HG03469 (cell line): ENCODE results near the gene CACNA1C.

Source experiments
- ATAC-seq: cut with Tn5 transposase; IDR thresholded peaks from one replicate; pipeline ENCODE4 v1.9.1; 2021; ENCODE audit warnings: mild to moderate bottlenecking, moderate library complexity, moderate number of reproducible peaks; ENCODE audit not compliant: unreplicated experiment

Gene CACNA1C

DNA sequence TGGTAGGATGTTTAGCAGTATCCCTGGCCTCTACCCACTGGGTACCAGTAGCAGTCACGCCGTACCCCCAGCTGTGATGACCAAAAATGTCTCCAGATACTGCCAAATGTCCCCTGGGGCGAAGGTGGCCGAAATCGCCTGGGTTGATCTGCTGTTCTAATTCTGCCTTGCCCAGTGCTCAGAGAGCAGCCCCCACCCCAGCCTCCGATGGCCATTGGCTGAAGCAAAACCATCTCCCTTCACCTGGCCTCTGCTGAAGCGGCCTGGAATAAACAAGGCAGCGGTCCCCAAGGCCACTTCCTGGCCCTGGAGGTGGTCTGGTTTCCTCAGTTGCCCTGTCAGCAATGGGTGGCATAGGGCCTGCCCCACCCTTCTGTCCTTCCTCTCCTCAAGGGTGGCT is 298.4 kb downstream of the CACNA1C start:
- ATAC-seq: no peak

DNA sequence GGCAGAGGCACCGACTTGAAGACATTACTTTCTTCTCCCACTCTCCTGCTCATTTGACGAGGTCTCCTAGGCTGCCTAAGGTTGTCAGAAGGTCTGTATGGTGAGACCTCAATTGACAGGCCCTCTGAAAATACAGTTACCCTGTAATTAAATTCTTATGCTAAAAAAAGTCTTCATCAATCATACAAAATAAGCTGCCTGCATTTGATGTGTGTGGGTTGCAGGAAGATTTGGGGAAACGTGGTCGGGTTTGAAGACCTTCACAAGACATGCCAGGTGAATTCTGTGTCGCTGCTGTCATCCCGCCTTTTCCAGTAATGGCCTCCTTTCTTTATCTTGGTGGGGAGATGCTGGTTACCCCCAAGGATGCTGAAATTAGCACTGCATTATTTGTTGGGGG is 299.4 kb downstream of the CACNA1C start:
- ATAC-seq: no peak

DNA sequence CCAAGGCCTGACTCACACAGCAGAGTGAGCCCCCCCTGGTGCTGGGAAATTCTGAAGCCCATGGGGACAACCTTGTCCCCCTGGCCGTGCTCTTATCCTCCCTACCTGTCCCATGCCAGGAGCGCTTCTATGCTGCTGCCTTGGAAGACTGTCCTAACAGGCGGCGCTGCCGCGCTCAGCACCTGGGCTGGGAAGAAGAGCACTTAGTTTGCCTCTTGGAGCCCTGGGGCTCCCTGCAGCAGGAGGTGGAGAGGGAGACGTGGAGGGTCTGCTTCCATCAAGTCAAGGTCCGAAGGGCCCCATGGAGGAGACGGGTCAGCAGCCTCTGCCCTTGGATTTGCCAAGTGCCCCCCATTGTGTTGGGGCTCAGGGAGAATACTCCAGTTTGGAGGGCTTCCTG is 300.5 kb downstream of the CACNA1C start:
- no peak for ATAC-seq

DNA sequence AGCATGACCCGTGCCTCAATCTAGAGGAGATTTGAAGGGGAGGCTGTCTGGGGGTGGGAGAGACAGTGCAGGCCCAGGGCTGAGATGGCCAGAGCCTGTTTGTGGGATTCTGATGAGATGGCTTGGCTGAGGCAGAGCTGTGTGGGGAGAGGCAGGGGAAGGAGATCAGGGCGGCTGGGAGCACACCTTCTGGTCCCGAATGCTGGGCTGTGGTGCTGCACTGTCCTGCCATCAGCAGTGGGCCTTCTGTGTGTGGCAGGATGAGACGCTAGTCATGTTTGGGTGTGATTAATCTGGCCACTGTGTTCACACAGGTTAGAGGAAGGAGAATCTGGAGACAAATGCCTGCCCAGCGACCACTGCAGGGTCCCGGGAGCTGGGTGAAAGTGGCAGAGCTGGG is 300.9 kb downstream of the CACNA1C start:
- ATAC-seq: no peak

DNA sequence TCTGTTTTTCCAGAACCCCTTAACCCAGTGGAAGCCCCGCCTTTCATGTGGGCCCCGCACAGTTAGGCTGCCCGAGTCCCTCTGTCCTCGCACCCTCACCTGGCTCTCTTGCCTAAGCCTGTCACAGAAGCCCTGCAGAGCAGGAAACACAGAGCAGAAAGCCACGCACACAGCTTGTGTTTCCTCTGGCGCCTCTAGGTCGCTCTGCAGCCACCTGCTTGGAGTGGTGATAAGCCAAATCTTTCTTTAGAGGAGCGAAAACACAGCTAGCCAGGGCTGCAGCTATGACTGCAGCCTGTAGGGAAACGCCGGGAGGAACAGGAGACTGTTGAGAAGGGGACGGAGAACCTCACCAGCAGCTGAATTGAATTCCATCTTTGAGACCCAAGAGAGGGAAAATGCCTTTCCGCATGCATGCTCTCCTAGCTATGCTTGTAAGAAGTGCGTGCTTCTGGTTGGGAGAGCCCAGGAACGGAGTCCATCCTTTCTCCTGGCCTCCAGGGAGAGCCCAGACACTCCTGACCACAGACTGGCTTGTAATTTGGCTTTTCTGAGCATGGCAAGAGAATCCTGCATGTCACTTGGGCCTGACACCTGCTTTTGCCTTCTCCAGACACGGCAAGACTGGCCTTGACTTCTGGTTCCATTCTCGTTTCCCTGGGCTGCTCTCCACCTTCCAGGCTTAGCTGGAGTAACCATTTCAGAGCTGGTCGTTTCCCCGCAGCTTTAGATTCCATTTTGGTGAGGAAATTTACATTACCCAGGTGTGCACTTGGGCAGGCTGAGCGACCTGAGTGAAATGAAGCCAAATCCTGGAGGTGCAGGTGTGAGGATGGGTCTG is 301.6 kb downstream of the CACNA1C start:
- no peak for ATAC-seq

DNA sequence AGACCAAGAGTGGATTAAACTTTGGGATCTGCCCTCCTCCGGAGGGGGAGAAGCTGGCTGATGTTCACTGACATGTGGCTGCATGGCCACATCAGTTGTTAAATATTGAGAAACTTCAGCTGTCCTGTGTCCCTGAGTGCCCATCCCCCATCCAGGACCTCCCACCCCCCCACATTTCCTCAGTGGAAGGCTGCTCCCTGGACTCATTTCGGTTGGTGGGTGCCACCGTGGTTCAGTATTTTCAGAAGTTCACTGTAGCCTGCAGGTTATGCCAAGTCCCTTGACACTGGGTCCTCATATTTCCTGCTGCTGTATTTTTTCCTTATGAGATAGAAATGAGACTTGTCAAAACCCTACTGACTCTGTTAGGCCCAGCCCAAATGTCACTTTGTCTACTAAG is 302.4 kb downstream of the CACNA1C start:
- ATAC-seq: no peak

DNA sequence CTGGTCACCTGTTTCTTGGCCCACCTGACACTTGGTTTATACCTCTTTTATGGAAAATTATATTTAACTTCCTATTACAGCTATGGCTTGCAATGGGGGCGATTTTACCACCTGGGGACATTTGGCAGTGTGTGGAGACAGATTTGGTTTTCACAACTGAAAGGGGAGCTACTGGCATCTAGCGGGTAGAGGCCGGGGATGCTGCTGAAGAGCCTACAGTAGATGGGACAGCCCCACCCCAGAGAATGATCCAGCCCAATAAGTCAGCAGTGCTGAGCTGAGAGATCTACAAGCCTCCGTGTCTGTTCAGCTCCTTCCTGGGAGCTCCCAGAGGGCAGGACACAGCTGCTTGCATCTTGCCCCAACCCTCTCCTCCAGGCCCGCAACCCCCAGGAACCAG is 302.8 kb downstream of the CACNA1C start:
- ATAC-seq: no peak

DNA sequence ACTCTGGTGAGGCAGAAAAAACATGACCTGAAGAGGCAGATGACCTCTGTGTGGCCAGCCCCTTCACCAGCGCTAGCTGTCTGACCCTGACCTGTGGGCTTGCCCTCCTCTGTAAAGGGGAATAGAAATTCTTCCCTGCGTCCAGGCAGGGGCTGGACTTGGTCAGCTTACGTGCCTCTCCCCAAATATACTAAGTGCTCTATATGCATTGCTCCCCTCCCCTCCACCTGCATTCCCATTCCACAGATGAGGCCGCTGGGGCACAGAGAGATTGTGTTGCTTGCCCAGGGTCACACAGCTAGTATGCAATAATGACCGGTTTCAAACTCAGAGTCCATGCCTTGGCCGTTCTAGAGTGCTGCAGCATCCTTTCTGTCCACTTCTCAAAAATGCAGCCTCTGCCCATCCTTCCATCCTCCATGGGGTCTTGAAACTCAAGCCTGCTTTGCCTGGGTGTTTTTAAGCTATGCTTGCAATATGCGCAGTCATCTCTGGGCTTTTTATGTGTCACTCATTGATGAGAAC is 303.9 kb downstream of the CACNA1C start:
- no peak for ATAC-seq

DNA sequence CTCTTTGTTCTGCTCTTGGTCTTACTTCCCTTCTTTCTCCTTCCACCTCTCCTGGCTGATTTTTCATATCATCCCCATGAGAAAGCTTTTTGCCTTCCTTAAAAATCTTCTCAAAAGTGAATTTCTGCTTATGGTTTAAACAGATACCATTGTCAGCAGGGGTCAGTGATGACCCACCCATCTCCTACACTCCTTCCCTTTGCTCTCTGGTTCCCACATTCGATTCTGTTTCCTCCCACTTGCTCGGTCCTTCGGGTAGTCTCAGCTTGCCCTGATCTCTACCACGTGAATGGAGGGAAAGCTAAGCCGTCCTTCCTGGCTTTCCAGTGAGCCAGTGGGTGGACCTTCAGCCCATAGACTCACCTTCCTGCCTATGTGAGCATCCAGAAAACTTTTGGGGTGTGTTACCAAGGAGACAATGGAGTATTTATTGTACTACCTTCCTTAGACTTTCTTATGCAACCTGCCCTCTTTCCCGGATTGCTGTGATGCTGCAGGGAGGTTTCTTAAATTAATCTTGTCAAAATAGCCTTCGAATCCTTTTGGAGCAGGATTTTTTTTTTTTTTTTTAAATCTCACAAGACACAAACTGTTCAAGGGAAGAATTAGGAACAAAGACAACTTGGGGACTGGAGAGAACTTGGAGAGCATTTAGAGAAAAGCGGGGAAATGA is 306.3 kb downstream of the CACNA1C start:
- no peak for ATAC-seq

DNA sequence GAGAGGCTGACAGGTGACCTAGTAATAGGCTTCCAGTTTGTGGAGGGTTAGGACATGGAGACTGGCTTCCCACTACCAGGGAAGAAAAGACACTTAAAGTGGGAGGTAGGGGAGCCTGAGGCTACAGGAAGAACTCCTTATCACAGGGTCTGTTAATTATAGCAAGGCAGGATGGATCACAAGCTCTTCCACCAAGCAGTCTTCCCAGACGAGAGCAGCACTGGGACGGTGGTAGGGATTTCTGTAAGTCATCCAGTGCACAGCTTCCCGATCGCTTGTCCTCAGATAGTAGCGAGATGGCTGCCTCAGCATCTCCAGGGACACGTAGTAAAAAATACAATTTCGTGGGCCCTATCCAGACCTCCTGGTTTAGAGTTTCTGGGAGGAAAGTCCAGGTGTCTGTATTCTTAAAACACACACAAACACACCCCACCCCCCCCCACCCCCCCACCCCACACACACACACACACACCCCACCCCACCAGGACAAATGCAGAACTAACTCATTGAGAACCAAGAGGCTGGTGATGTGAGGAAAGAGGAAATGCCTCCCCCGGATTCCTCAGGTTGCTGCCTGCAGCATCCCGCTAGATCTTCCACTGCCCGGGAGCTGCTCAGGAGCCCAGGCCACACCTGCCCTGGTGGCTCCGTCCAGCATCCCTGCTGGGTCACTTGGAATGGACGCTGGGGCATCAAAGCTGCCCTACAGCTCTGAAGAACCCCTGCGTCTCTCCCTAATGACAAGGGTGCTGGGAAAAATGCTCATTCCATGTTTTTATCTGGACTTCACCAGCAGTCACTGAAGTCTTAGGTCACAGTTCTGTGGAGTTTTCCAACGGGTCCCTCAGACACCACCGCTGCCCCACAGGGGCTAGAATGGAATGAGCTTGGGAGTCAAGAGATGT is 307.2 kb downstream of the CACNA1C start:
- no peak for ATAC-seq

DNA sequence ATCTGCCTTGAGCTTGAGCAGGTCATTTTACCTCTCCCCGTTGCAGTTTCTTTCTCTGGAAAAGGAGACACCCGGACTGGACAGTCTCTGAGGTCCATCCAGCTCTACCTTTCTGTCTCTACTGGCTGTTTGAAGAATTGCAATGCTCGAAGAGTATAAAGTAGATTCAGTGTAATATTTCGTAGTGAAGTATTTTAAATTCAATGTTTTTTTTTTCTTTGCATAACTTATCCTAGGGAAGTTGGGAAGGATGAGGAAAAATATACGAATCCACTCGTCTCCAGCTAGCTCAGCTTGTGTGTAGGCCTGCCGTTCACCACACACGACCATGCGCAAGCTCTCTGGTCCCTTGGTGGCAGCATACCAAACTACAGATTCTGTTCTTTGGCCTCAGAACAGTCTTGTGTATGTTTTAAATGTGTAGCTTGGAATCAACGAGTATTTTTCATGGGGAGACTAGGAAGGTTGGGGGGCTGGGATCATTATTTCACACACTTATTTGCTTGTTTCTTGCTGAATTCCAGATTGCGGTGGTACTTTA is 307.9 kb downstream of the CACNA1C start:
- ATAC-seq: no peak

DNA sequence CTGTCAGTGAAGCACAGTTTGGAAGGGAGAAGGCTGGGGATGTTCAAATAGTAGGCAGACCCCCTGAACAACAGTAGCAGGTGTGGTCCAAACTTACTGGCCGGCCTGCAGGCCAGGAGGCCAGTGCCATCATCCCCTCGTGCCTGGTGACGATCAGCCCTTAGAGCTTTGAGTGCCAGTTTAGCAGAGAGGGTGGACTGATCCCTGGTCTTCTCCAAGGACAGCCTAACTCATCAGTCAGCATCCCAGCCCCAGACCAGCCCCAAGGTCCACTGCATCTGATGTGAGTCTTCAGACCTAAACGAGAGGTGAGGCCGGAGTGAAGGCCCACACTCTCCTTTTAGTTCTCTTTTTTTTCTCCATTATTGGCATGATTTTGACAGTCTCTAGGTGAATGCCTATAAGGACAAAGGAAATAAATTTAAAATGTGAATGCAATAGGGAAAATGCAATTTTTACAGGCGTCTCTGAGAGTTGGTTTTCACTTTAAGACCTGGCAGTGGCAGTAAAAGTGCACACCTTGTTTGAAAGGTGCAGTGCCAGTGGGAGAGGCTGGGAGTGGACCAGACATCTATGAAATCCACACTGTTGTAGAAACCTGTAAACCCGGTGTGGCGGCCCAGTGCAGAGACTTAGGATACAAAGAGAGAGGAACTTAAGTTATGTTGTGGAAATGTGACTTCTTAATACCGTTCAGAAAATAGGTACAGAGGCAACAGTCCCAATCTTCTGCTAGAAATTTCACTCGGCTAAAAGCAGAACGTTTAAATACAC is 311.2 kb downstream of the CACNA1C start:
- ATAC-seq: no peak

DNA sequence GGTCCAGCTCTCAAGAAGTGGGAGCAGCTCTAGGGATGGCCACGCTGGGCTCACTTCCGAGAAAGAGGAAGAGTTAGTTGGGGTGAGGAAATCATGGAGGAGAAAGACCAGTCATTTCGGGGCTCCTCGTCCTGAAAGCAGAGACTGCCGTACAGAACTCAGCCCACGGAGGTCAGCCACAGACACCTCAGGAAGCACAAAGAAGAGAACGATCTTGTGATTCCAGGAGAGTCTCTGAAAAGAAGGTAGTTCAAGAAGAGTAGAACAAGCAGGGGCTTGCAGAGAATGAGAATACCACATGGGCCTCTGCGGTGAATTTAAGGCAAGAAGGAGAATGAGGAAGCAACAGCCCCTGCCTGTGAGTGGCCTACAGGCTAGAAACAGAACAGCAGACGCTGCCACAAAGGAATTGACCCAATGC is 311.9 kb downstream of the CACNA1C start:
- ATAC-seq: no peak

DNA sequence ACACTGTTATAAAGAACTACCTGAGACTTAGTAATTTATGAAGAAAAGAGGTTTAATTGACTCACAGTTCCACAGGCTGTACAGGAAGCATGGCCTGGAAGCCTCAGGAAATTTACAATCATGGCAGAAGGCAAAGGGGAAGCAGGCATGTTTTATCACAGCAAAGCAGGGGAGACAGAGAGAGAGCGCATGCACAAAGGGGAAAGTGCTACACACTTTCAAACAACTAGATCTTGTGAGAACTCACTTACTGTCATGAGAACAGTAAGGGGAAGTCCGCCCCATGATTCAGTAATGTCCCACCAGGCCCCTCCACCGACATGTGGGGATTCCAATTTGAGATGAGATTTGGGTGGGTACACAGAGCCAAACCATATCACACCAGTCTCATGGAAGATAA is 313.9 kb downstream of the CACNA1C start:
- no peak for ATAC-seq

DNA sequence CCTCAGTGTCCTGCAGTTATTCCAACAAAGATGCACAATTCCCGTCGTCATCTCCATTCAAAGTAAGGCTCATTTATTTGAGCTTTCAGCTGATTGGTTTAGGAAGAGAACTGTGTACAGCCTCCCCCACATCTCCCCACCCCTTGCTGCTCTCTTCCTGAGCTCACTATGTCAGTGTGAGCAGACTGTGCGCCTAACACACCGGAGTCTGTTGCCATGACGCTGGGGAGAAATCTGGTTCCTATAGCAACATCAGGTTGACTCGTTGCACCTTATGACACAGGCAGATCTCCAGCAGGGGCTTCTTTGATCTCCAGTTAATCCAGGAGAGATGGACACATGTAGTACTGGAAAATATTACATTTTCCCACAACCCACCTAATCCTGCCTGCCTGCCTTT is 319.4 kb downstream of the CACNA1C start:
- ATAC-seq: no peak

DNA sequence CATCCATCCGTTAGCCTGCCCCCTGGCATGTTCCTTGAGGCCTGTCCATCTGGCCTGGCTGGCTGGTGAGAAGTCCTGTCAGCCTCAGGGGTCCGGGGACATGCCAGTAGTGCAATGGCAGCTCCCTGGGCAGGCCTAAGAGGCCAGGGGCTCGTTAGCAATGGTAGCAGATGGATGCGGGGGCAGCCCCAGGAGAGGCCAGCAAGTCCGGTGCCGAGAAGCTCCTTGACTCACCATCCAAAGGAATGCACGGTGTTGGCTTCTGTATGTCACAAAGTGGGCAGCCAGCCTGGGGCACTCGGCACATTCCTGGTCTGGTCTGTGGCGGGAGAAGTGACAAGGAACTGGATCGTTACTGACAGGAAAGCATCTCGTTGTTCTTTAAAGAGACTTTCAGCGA is 319.9 kb downstream of the CACNA1C start:
- ATAC-seq: no peak

DNA sequence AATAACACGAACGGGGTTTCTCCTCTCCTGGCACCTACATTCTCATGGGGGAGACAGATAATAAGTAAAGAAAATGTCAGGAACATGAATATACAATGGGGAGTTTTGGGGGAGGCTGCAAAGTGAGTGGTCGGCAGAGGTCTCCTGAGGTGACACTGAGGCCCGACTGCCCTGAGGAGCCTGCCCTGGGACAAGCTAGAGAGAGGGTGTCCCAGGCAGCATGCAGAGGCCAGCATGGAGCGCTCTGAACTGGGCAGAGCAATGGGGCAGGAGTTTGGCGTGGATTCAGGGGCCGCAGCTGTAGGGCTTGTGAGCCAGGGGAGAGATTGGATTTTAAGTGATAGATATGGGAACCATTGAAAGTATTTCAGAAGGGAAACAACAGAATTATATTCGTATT is 320.5 kb downstream of the CACNA1C start:
- ATAC-seq: no peak

DNA sequence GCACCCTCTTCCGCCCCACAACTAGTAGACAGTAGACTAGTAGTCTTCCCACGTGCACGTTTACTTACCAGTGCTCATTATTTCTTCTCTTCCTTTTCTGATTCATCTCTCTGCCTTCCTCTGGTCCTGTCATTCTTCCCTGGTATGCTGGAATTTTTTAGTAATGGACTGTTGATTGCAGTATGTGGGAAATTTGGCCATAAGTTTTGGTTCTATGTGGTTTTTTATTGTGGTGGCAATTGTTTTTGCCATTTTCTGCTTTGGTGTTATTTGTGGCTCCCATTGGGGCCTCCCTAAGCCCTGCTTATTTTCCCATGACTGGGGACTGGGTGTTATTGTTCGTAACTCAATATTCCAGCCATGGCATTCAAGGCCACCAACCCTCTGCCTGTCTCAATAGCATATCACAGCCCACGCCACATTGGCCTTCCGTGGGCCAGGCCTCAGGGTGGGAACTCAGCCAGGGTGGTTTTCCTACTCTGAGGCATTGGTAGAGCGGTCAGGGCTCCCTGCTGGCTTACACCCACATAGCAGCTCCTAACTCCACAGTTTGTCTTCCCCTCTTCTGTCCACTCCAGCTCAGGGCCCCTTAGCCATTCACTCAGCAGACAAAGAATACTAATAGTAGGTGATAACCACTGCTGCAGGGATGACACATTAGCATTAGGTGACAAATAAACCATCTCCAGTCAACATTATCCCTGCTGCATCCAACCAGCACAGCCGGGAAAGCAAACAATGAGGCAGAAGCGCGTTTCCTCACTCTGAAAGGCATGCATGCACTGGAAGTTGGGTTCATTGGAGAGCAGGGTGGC is 321.5 kb downstream of the CACNA1C start:
- no peak for ATAC-seq

DNA sequence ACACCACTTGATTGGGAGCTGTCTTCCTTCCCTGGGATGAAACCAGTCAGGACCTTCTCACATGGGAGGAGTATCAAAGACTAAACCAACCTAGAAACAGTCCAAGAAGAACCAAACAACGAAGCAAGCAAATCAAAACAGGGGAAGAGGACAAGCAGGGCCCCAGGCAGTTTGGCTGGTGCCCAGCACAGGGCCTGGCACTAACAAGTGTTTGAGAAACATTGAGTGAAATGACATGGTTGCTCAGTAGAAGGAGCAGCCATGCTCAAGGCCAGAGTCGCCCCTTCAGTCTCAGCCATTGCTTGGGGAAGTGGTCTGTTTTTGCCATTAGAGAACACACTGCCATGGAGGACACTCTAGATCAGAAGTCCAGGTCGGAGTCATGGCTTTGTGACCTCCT is 323.1 kb downstream of the CACNA1C start:
- no peak for ATAC-seq
